Thoracic aorta (tissue), 2 donors: Measurements from ENCODE around the gene SNRPE. TPM values are rescaled to one million over a fixed set of nuclear protein-coding genes. Genes with fewer than 3 reads are reported as not detected.

ENCODE experiments used
- ATAC-seq: fragments of 150-250 bp; one replicate; pipeline ENCODE4 v1.8.0; 2017; ENCODE audit warnings: low read depth; ENCODE audit not compliant: insufficient number of reproducible peaks, low FRiP score
- DNase-seq: peaks from one replicate; pipeline ENCODE4 v3.0.0-alpha.2; 2020; ENCODE audit warnings: low spot score
- H3K27ac ChIP-seq, 2 donors: fragments of 200-600 bp; sonication (generic); 1 replicate in 1 of 2; 2 replicates in 1 of 2; pipeline ENCODE4 v1.5.1; 2016; ENCODE audit warnings: mild to moderate bottlenecking in 2 of 2, moderate library complexity in 2 of 2
- H3K27me3 ChIP-seq: fragments of 200-600 bp; sonication (generic); replicated peaks from 2 replicates; pipeline ENCODE4 v1.6.0; 2016; ENCODE audit warnings: mild to moderate bottlenecking; ENCODE audit not compliant: insufficient read depth
- H3K36me3 ChIP-seq: fragments of 200-600 bp; sonication (generic); one replicate; pipeline ENCODE4 v1.5.1; 2016
- H3K4me1 ChIP-seq, 2 donors: fragments of 200-600 bp; sonication (generic); 1 replicate in 1 of 2; 2 replicates in 1 of 2; pipeline versions ENCODE4 v1.5.1 to v1.6.0; 2016; ENCODE audit warnings: low read depth in 2 of 2, mild to moderate bottlenecking in 1 of 2; ENCODE audit not compliant: control insufficient read depth in 1 of 2
- H3K4me3 ChIP-seq: fragments of 200-600 bp; sonication (generic); 2 replicates; pipeline ENCODE4 v1.5.1; 2016; ENCODE audit warnings: mild to moderate bottlenecking
- H3K9me3 ChIP-seq: fragments of 200-600 bp; sonication (generic); 2 replicates; pipeline ENCODE4 v1.5.1; 2016
- total RNA-seq, 2 donors: library from RNA; depleted of rRNA; stranded (reverse); fragments of >200 nt; gene quantifications; one replicate each; pipeline versions ENCODE4 v1.1.0 to v1.2.3, GENCODE V29; 2016
- TF ChIP-seq, protein P1 (sequence below): fragments of 200-600 bp; sonication (generic); IDR thresholded peaks from one replicate; pipeline ENCODE4 v1.5.1; 2019; ENCODE audit warnings: antibody characterized with exemption

The SNRPE gene
- total RNA-seq, 2 donors from 2014 or later = 16.8 to 55.3 TPM

DNA sequence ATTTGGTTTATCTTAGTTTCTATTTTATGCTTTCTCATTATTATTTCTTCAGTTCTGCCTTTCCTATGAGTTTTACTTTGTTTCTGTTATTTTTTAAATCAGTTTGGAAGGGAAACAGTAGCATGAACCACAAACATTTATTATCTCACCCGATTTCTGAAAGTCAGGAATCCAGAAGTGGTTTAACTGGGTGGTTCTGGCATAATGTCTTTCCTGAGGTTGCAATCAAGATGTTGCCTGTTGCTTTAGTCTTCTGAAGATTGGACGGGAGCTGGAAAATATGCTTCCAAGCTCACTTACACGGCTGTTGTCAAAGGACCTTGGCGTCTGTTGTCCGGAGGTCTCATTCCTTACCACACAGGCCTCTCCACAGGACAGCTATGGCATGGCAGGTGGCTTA is 50.4 kb downstream of the SNRPE start:
- ATAC-seq (no peak), DNase-seq (no peak)
- Histone ChIP-seq H3K4me1 (no peaks in the 10 kb centered on the region), H3K4me3 (no peak overlapping the region), H3K9me3 (no peaks in the 10 kb centered on the region), H3K27me3 (no peaks in the 10 kb centered on the region), H3K27ac (no peak overlapping the region), H3K36me3 (no peaks in the 10 kb centered on the region)
- TF ChIP-seq, protein P1, sequence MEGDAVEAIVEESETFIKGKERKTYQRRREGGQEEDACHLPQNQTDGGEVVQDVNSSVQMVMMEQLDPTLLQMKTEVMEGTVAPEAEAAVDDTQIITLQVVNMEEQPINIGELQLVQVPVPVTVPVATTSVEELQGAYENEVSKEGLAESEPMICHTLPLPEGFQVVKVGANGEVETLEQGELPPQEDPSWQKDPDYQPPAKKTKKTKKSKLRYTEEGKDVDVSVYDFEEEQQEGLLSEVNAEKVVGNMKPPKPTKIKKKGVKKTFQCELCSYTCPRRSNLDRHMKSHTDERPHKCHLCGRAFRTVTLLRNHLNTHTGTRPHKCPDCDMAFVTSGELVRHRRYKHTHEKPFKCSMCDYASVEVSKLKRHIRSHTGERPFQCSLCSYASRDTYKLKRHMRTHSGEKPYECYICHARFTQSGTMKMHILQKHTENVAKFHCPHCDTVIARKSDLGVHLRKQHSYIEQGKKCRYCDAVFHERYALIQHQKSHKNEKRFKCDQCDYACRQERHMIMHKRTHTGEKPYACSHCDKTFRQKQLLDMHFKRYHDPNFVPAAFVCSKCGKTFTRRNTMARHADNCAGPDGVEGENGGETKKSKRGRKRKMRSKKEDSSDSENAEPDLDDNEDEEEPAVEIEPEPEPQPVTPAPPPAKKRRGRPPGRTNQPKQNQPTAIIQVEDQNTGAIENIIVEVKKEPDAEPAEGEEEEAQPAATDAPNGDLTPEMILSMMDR = no peak

DNA sequence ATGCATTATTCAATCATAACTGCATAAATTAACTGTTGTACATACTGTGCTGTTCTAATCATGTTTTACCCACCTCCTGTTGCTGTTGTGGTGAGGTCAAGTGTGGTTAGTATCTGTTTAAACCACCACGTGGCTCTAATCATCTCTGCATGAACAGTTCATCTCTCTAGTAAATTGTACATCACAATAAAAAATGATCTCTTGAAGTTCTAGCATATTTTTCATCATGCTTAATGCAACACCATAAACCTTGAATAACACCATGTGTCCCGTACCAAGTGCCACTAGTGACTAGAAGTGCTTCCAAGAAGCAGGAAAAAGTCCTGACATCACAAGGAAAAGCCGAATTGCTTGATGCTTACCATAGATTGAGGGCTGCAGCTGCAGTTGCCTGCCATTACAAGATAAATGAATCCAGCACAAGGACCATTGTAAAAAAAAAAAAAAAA is 51.7 kb downstream of the SNRPE start:
- DNase-seq (no peak), ATAC-seq (no peak)
- TF ChIP-seq, protein P1 = no peak
- no peaks in the 10 kb centered on the region for H3K27me3 ChIP-seq
- H3K4me1 ChIP-seq = no peaks in the 10 kb centered on the region
- no peak overlapping the region for H3K4me3 ChIP-seq
- no peaks in the 10 kb centered on the region for H3K36me3 ChIP-seq
- H3K27ac ChIP-seq = no peak overlapping the region
- H3K9me3 ChIP-seq = no peaks in the 10 kb centered on the region

DNA sequence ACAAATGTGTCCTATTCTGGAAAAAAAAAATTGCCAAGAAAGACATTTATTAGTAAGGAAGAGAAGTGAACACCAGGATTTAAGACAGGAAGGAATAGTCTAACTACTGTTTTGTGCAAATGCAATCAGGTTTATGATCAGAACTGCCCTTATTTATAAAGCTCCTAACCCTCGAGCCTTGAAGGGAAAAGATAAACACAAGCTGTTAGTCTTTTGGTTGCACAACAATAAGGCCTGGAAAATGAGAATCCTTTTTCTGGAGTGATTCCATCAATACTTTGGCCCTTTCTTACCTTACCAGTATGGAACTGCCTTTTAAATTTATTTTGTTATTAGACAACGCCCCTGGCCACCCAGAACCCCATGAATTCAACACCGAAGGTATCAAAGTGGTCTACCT is 52.9 kb downstream of the SNRPE start:
- ATAC-seq (no peak), DNase-seq (no peak)
- Histone ChIP-seq H3K4me1 (no peaks in the 10 kb centered on the region), H3K9me3 (no peaks in the 10 kb centered on the region), H3K27me3 (no peaks in the 10 kb centered on the region), H3K27ac (no peak overlapping the region), H3K4me3 (no peak overlapping the region), H3K36me3 (no peaks in the 10 kb centered on the region)
- TF ChIP-seq, protein P1 = no peak

DNA sequence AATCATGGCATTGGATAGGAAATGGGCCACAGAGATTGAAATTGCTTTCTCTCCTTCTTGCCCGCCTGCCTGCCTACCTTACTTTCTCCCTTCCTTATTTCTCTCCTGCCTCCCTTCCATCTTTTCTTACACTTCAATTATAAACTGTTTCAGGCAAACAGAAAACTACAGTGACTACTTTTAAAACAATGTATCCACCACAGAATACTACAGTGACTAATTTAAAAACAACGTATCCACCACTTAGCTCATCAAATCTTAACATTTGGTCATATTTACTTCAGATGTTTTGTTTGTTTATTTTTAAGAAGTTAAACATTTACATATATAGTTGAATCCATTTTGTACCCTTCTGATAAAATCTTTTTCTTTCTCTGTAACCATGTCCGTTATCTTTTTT is 54.4 kb downstream of the SNRPE start:
- TF ChIP-seq, protein P1 = no peak

DNA sequence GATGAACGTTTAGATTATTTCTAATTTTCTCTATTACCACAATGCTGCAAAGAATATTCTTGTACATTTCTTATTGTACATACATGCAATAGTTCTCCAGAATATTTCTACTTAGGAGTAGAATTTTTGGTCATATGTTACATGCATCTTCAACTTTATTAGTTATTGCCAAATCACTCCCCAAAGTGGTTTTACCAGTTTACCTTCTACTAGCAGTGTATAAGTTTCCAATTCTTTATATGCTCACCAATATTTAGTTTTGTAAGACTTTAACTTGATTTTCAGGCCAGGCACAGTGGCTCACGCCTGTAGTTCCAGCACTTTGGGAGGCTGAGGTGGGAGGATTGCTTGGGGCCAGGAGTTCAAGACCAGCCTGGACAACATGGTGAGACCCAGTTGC is 55.4 kb downstream of the SNRPE start:
- TF ChIP-seq, protein P1 = no peak
- Histone ChIP-seq H3K4me3 (no peak overlapping the region), H3K27me3 (no peaks in the 10 kb centered on the region), H3K9me3 (no peaks in the 10 kb centered on the region), H3K27ac (no peak overlapping the region), H3K4me1 (no peaks in the 10 kb centered on the region), H3K36me3 (no peaks in the 10 kb centered on the region)
- ATAC-seq = no peak
- DNase-seq = no peak

More for the DNA sequence above, 54.4 kb downstream of the SNRPE start:
- H3K4me1 ChIP-seq = no peaks in the 10 kb centered on the region
- no peaks in the 10 kb centered on the region for H3K9me3 ChIP-seq
- DNase-seq (no peak), ATAC-seq (no peak)
- H3K27me3 ChIP-seq = no peaks in the 10 kb centered on the region
- H3K4me3 ChIP-seq = no peak overlapping the region
- no peaks in the 10 kb centered on the region for H3K36me3 ChIP-seq
- H3K27ac ChIP-seq = no peak overlapping the region

Other genes starting within 250 kb of the SNRPE start
- 100 to 1,000 TPM; 131 to 138 TPM for gene ATP2B4, start 234.8 kb upstream of the SNRPE start, total RNA-seq
- under 1 TPM; 0.54 to 0.99 TPM for gene LAX1, start 96.4 kb upstream of the SNRPE start, total RNA-seq
- gene ZBED6, start 66.0 kb upstream of the SNRPE start, total RNA-seq = 10 to 100 TPM; 19.1 to 31.2 TPM
- gene ZC3H11A, start 66.0 kb upstream of the SNRPE start, total RNA-seq = 100 to 1,000 TPM in 1 of 2 donors, 10 to 100 TPM in 1; 78.7 to 111 TPM
- 10 to 100 TPM; 27.2 to 33.2 TPM for gene SOX13, start 211.5 kb downstream of the SNRPE start, total RNA-seq